Loucy (cell line): Measurements from ENCODE around the gene RSPH3.

Source experiments
- H2AFZ ChIP-seq: fragments of 200-600 bp; sonication (generic); 2 replicates; pipeline ENCODE4 v1.6.0; 2016; ENCODE audit warnings: antibody characterized with exemption, mild to moderate bottlenecking, low read length, moderate library complexity
- H3F3A ChIP-seq: fragments of 200-600 bp; 2 replicates; pipeline ENCODE4 v1.6.0; 2016; ENCODE audit warnings: antibody characterized with exemption, low read depth, mild to moderate bottlenecking
- H3K27me3 ChIP-seq: fragments of 200-600 bp; sonication (generic); 2 replicates; pipeline ENCODE4 v1.6.1; 2014; ENCODE audit warnings: low read length, mild to moderate bottlenecking; ENCODE audit not compliant: insufficient read depth, poor library complexity, severe bottlenecking
- H3K36me3 ChIP-seq: fragments of 200-600 bp; sonication (generic); 2 replicates; pipeline ENCODE4 v1.6.1; 2016; ENCODE audit warnings: low read length; ENCODE audit not compliant: insufficient read depth
- H3K4me1 ChIP-seq: fragments of 200-600 bp; sonication (generic); 2 replicates; pipeline ENCODE4 v1.5.1; 2014; ENCODE audit warnings: low read length, mild to moderate bottlenecking; ENCODE audit not compliant: insufficient read depth, poor library complexity, severe bottlenecking
- H3K4me2 ChIP-seq: fragments of 200-600 bp; sonication (generic); 2 replicates; pipeline ENCODE4 v1.6.0; 2014; ENCODE audit warnings: antibody characterized with exemption, low read length, low read depth, mild to moderate bottlenecking; ENCODE audit not compliant: poor library complexity, severe bottlenecking
- H3K4me3 ChIP-seq: fragments of 200-600 bp; sonication (generic); 2 replicates; pipeline ENCODE4 v1.5.1; 2014; ENCODE audit warnings: low read length, mild to moderate bottlenecking, mixed read lengths; ENCODE audit not compliant: poor library complexity, severe bottlenecking
- H3K79me2 ChIP-seq: fragments of 200-600 bp; sonication (generic); 2 replicates; pipeline ENCODE4 v1.6.1; 2014; ENCODE audit warnings: low read length; ENCODE audit not compliant: insufficient read depth
- H3K9ac ChIP-seq: fragments of 200-600 bp; sonication (generic); 2 replicates; pipeline ENCODE4 v1.6.0; 2014; ENCODE audit warnings: mild to moderate bottlenecking, low read depth, low read length, moderate library complexity; ENCODE audit not compliant: poor library complexity, severe bottlenecking
- H3K9me2 ChIP-seq: fragments of 200-600 bp; sonication (generic); replicated peaks from 2 replicates; pipeline ENCODE4 v1.6.1; 2016; ENCODE audit warnings: low read depth, low read length, mixed read lengths
- H3K9me3 ChIP-seq: fragments of 200-600 bp; sonication (generic); 2 replicates; pipeline ENCODE4 v1.6.1; 2014; ENCODE audit warnings: mild to moderate bottlenecking, antibody characterized with exemption, low read length, low read depth; ENCODE audit not compliant: insufficient read depth
- H4K20me1 ChIP-seq: fragments of 200-600 bp; sonication (generic); 2 replicates; pipeline ENCODE4 v1.6.0; 2014; ENCODE audit warnings: antibody characterized with exemption, low read length, mild to moderate bottlenecking; ENCODE audit not compliant: insufficient read depth, poor library complexity, severe bottlenecking
- EZH2phosphoT487 ChIP-seq: fragments of 200-600 bp; IDR thresholded peaks from 2 replicates; pipeline ENCODE4 v1.6.1; 2018; ENCODE audit warnings: antibody characterized with exemption, mild to moderate bottlenecking, moderate library complexity, borderline replicate concordance
- TF ChIP-seq, protein P1 (sequence below): fragments of 200-600 bp; sonication (generic); conservative IDR thresholded peaks from 2 replicates; pipeline ENCODE4 v1.5.1; 2014; ENCODE audit warnings: mild to moderate bottlenecking, antibody characterized with exemption, low read length

Gene RSPH3

DNA sequence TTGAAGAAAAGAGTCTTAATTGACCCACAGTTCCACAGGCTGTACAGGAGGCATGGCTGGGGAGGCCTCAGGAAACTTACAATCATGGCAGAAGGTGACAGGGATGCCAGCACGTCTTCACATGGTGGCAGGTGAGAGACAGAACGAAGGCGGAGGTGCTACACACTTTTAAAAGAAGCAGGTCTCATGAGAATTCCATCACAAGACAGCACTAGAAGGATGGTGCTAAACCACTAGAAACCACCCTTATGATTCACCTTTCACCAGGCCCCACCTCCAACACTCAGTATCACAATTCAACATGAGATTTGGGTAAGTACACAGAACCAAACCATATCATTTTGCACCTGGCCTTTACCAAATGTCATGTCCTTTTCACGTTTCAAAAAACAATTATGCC is 23.9 kb upstream of the RSPH3 start:
- H3K36me3 ChIP-seq, result no peaks in the 10 kb centered on the region
- H3K27me3 ChIP-seq, result no peaks in the 10 kb centered on the region
- TF ChIP-seq EZH2phosphoT487, result no peak
- TF ChIP-seq, protein P1, sequence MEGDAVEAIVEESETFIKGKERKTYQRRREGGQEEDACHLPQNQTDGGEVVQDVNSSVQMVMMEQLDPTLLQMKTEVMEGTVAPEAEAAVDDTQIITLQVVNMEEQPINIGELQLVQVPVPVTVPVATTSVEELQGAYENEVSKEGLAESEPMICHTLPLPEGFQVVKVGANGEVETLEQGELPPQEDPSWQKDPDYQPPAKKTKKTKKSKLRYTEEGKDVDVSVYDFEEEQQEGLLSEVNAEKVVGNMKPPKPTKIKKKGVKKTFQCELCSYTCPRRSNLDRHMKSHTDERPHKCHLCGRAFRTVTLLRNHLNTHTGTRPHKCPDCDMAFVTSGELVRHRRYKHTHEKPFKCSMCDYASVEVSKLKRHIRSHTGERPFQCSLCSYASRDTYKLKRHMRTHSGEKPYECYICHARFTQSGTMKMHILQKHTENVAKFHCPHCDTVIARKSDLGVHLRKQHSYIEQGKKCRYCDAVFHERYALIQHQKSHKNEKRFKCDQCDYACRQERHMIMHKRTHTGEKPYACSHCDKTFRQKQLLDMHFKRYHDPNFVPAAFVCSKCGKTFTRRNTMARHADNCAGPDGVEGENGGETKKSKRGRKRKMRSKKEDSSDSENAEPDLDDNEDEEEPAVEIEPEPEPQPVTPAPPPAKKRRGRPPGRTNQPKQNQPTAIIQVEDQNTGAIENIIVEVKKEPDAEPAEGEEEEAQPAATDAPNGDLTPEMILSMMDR, result no peak
- H3K9me2 ChIP-seq, result no peaks in the 10 kb centered on the region
- no peak overlapping the region for H2AFZ ChIP-seq
- no peaks in the 10 kb centered on the region for H3F3A ChIP-seq
- H3K4me1 ChIP-seq, result peaks cover 1% of the 10 kb centered on the region
- no peaks in the 10 kb centered on the region for H4K20me1 ChIP-seq
- H3K4me2 ChIP-seq, result no peak overlapping the region
- peaks cover 12% of the 10 kb centered on the region; the same call in 1 of the 2 replicates for H3K9me3 ChIP-seq
- no peak overlapping the region for H3K9ac ChIP-seq
- H3K4me3 ChIP-seq, result no peak overlapping the region
- no peaks in the 10 kb centered on the region for H3K79me2 ChIP-seq

DNA sequence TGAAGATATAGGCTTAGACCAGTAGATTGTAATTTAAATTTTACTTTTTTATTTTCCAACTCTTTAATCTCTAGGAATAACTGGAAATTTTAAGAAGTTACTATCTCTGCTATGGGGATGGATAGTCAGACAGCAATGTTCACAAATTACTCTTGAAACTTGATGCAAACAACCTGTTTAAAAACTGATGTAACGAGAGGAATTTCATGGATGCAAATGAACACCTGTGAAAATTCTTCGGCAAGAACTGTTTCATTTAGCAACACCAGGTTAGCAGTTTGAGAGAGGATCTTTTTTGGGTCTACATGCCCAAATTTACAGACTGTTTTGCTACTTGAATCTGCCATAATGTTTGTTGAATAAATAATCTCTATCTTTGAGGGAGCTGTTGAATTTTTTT is 20.0 kb upstream of the RSPH3 start:
- no peaks in the 10 kb centered on the region for H4K20me1 ChIP-seq
- no peaks in the 10 kb centered on the region for H3K27me3 ChIP-seq
- no peaks in the 10 kb centered on the region for H3K9me2 ChIP-seq
- H3K4me3 ChIP-seq, result no peak overlapping the region
- no peaks in the 10 kb centered on the region for H3K36me3 ChIP-seq
- no peak for TF ChIP-seq EZH2phosphoT487
- TF ChIP-seq, protein P1, result no peak
- 0 out of 2 replicates have a peak, but pooled peaks cover 3% of the 10 kb centered on the region for H3F3A ChIP-seq
- no peaks in the 10 kb centered on the region for H3K79me2 ChIP-seq
- peaks cover 17% of the 10 kb centered on the region for H3K4me1 ChIP-seq
- H2AFZ ChIP-seq, result no peak overlapping the region
- H3K4me2 ChIP-seq, result no peak overlapping the region
- H3K9me3 ChIP-seq, result peaks cover 7% of the 10 kb centered on the region; the same call in 1 of the 2 replicates
- no peak overlapping the region for H3K9ac ChIP-seq

DNA sequence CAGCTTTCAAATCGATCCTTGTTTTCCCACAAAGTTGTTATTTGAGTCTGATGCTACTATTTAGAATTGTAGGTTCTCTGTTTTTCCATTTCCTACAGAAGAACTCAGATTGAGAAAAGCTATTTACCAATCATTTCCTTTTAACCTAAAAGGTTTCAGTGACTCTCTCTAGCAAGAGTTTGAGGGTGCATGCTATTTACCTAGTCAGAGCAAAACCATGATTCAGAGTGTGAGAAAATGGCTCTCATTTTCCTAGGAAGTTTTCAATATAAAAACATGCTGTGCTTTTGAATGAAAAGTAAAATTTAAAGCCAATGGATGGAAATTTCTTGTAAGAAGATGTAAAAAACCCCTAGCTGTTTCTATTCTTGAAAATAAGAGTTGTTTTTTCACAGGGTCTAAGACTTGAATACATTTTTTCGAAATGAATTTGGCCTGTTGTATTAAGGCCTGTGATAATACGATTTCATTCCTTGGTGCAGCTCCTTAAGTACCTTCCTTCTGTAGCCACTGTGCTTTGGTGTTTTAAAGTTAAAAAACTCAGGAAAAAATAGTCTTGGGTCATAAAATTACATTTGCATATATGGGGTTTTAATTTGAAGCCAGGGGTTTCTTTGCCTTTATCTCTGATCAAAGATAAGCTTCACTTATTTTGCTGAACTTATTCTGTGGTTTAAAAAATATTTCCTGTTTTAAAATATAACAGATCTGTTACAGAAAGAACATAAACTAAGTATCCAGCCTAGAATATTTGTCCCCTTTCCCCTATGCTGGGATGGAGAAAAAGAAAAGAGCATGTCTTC is 18.0 kb upstream of the RSPH3 start:
- Histone ChIP-seq H3K4me2 (peak overlapping the region; percentile 45), H3K4me3 (peak overlapping the region; percentile 7), H2AFZ (no peak overlapping the region), H3K36me3 (no peaks in the 10 kb centered on the region), H3K4me1 (peaks cover 17% of the 10 kb centered on the region), H4K20me1 (no peaks in the 10 kb centered on the region), H3K9me2 (no peaks in the 10 kb centered on the region), H3K79me2 (no peaks in the 10 kb centered on the region), H3K27me3 (no peaks in the 10 kb centered on the region), H3K9ac (no peak overlapping the region), H3K9me3 (no peaks in the 10 kb centered on the region), H3F3A (0 out of 2 replicates have a peak, but pooled peaks cover 3% of the 10 kb centered on the region)
- TF ChIP-seq EZH2phosphoT487, result no peak
- TF ChIP-seq, protein P1, result no peak
